Endothelial cell of umbilical vein (primary cell): ENCODE results near the gene MAT2B. TPM values are rescaled to one million over a fixed set of nuclear protein-coding genes. Genes with fewer than 3 reads are reported as not detected.

Source experiments
- BruUV-seq: library from RNA; stranded (reverse); fragments of 400-500 nt; replicated peaks from 2 replicates; lab custom pipeline; 2021; lab: Mats Ljungman, UMichigan
- CTCF ChIA-PET: fragments of 300-600, 350-600 bp; sonication (Branson Sonifier 250); formaldehyde crosslinking; loops from one replicate; lab custom pipeline; 2021; ENCODE audit warnings: antibody characterized with exemption, inconsistent platforms; lab: Charles Lee
- POLR2A ChIA-PET: fragments of 300-600, 350-600 bp; sonication (Branson Sonifier 250); formaldehyde crosslinking; loops from one replicate; lab custom pipeline; 2021; ENCODE audit warnings: antibody characterized with exemption, inconsistent platforms; lab: Charles Lee
- DNase-seq: peaks from one replicate; pipeline ENCODE4 v3.0.0-alpha.2; 2011; ENCODE audit warnings: low read depth, low spot score
- FAIRE-seq: peaks from 2 replicates; lab custom pipeline; 2011; peaks lifted over from hg19 to GRCh38; lab: Jason Lieb, UNC
- H2AFZ ChIP-seq: 2 replicates; pipeline ENCODE4 v1.6.0; 2012; ENCODE audit warnings: low read depth, low read length, control low read depth, inconsistent platforms
- H3K27ac ChIP-seq: 2 replicates; pipeline ENCODE4 v1.5.1; 2011; ENCODE audit warnings: low read depth, mild to moderate bottlenecking, control low read depth, low read length, moderate library complexity; ENCODE audit not compliant: insufficient read depth
- H3K27me3 ChIP-seq, 2 experiments: 2 replicates each; pipeline versions ENCODE4 v1.6.0 to v1.6.1; 2011; ENCODE audit warnings: low read length in 2 of 2, mixed read lengths in 1 of 2; ENCODE audit not compliant: control insufficient read depth in 2 of 2, insufficient read depth in 2 of 2
- H3K36me3 ChIP-seq, 2 experiments: 2 replicates in 1 of 2; 3 replicates in 1 of 2; pipeline ENCODE4 v1.5.1; 2011; ENCODE audit warnings: low read length in 2 of 2, mild to moderate bottlenecking in 1 of 2, moderate library complexity in 1 of 2; ENCODE audit not compliant: control insufficient read depth in 2 of 2, insufficient read depth in 2 of 2; ENCODE audit errors: extremely low read depth in 1 of 2
- H3K4me1 ChIP-seq: 3 replicates; pipeline ENCODE4 v1.5.1; 2011; ENCODE audit warnings: mild to moderate bottlenecking, low read length; ENCODE audit not compliant: control insufficient read depth, insufficient read depth; ENCODE audit errors: extremely low read depth
- H3K4me2 ChIP-seq: 2 replicates; pipeline ENCODE4 v1.6.1; 2011; ENCODE audit warnings: low read length, control low read depth, mixed read lengths; ENCODE audit not compliant: insufficient read depth
- H3K4me3 ChIP-seq, 3 experiments: fragments of 200-600 bp in 1 of 3; sonication (generic), shearing (Covaris generic) in 1 of 3; replicated peaks in 1 of 3; 2 replicates each; pipeline ENCODE4 v1.5.1; 2011 to 2016; ENCODE audit warnings: control low read depth in 3 of 3, low read length in 3 of 3, mild to moderate bottlenecking in 2 of 3, inconsistent platforms in 1 of 3, low read depth in 1 of 3, moderate library complexity in 1 of 3; ENCODE audit not compliant: insufficient read depth in 1 of 3
- H3K79me2 ChIP-seq: 2 replicates; pipeline ENCODE4 v1.6.0; 2012; ENCODE audit warnings: low read length, inconsistent platforms; ENCODE audit not compliant: control insufficient read depth, insufficient read depth
- H3K9ac ChIP-seq: replicated peaks from 2 replicates; pipeline ENCODE3; 2011; ENCODE audit warnings: low read length, control low read depth; ENCODE audit not compliant: insufficient read depth; ENCODE audit errors: extremely low read depth
- H3K9me1 ChIP-seq: replicated peaks from 3 replicates; pipeline ENCODE4 v1.6.0; 2011; ENCODE audit warnings: mild to moderate bottlenecking, low read length; ENCODE audit not compliant: control insufficient read depth, insufficient read depth; ENCODE audit errors: extremely low read depth
- H3K9me3 ChIP-seq: replicated peaks from 2 replicates; pipeline ENCODE4 v1.5.1; 2012; ENCODE audit warnings: low read length, inconsistent platforms; ENCODE audit not compliant: control insufficient read depth, insufficient read depth
- H4K20me1 ChIP-seq: replicated peaks from 2 replicates; pipeline ENCODE3; 2011; ENCODE audit warnings: mild to moderate bottlenecking, low read length; ENCODE audit not compliant: control insufficient read depth, insufficient read depth; ENCODE audit errors: extremely low read depth
- FOS ChIP-seq: IDR thresholded peaks from 2 replicates; pipeline ENCODE4 v1.6.1; 2011; ENCODE audit warnings: mild to moderate bottlenecking, low read length, moderate library complexity, borderline replicate concordance; ENCODE audit not compliant: insufficient read depth
- MYC ChIP-seq: IDR thresholded peaks from one replicate; pipeline ENCODE4 v1.6.1; 2011; ENCODE audit warnings: mild to moderate bottlenecking, low read depth, low read length
- POLR2A ChIP-seq: IDR thresholded peaks from 2 replicates; pipeline ENCODE4 v1.6.1; 2012; ENCODE audit warnings: low read depth, mild to moderate bottlenecking, control low read depth, low read length
- POLR2AphosphoS5 ChIP-seq: IDR thresholded peaks from 2 replicates; pipeline ENCODE4 v1.6.1; 2012; ENCODE audit warnings: low read depth, mild to moderate bottlenecking, control low read depth, low read length, moderate library complexity; ENCODE audit not compliant: insufficient read depth
- dilution Hi-C: fragments of 300-500 bp; cut with MboI; formaldehyde crosslinking; loops from one replicate; pipeline ENCODE4 v1.15.0; 2019; ENCODE audit warnings: low sequenced_read_pairs; ENCODE audit not compliant: extremely low pct_ligation_motif_present
- intact Hi-C: fragments of 100-400 bp; cut with micrococcal nuclease; formaldehyde crosslinking; loops from one replicate; pipeline ENCODE4 v1.10.0; 2022
- polyA plus RNA-seq, 4 experiments: library from polyadenylated mRNA; depleted of rRNA in 3 of 4; stranded (reverse) in 3 of 4; unstranded in 1 of 4; fragments of >200 nt; gene quantifications; 2 replicates each; pipeline versions ENCODE4 v1.2.1 to v1.2.3, GENCODE V29; 2011 to 2012; ENCODE audit warnings: missing spikeins in 1 of 4
- total RNA-seq: library from RNA; stranded (reverse); gene quantifications from 2 replicates; pipeline ENCODE4 v1.2.3, GENCODE V29; 2021
- TF ChIP-seq, protein P1 (sequence below), 2 donors: IDR thresholded peaks; 1 replicate in 1 of 2; 2 replicates in 1 of 2; pipeline ENCODE4 v1.5.1; 2011; ENCODE audit warnings: low read length in 2 of 2, mild to moderate bottlenecking in 2 of 2, moderate library complexity in 2 of 2, control low read depth in 1 of 2, inconsistent platforms in 1 of 2, low read depth in 1 of 2; ENCODE audit not compliant: insufficient read depth in 1 of 2; ENCODE audit errors: extremely low read depth in 1 of 2

MAT2B gene
- total and polyA plus RNA-seq, 2 donors (not counting 3 experiments of a cell fraction or from before 2014, with no cell fraction given): 41.5 to 101 TPM

DNA sequence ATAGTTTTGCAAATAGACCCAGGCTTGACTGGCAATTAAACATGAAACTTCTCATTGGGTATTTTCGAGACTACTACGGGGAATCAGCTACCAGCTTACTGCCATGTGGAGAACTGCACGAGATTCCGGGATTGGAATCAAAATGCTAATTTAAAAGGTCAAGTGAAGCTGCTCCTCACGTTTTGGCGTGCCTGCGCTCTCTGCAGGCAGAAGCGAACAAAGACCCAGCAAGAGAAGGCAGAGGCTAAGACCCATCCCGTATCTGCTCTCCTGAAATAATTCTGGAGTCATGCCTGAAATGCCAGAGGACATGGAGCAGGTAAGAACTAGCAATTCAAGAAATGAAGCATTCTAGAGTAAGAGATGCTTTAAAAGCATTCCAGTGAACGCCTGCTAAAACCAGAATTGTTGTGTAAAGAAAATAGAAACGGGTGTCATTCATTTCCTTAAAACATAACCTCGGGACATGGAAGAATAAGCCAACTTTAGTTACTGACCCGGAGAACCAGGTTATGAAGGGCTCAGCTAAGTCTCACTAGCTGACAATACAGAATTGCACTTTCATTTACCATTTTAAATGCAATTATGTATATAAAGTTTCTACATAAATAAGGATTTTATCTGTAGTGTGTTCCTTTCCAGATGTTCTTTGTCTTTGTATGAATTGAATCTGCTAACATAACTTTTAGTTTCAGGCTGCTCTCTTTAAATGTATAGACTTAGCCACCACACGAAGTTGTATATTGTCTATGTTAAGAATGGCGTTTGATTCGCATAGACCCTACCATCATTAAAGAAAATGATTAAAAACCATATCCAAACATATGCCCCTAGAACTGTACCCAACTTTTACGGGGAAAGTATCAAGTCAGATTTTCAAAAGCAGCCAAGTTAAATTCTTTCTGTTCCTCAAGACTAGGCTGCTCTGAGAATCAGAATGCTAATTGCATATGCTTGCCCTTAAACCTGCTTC, 2.0 kb upstream of the MAT2B start:
- intact Hi-C loops: loop anchor here (1.0 to 2.0 kb wide), 3 partner anchors 29 to 357 kb away; no protein-coding TSS in a partner anchor
- Histone ChIP-seq H3K36me3 (no peaks in the 10 kb centered on the region), H2AFZ (peak overlapping the region; percentile 60), H3K79me2 (peaks cover 27% of the 10 kb centered on the region), H3K9me1 (no peaks in the 10 kb centered on the region), H3K9me3 (no peaks in the 10 kb centered on the region), H3K27ac (peak overlapping the region; percentile 70), H3K4me2 (peak overlapping the region; percentile 89), H4K20me1 (no peaks in the 10 kb centered on the region), H3K4me1 (peaks cover 22% of the 10 kb centered on the region), H3K27me3 (no peaks in the 10 kb centered on the region), H3K4me3 (peak overlapping the region; percentile 46 to 98 (median 59)), H3K9ac (peak overlapping the region; percentile 84)
- dilution Hi-C loops: no loop called here
- ChIA-PET CTCF (interaction anchor here (0.6 to 1.4 kb wide), 8 partner anchors 14 to 95 kb away, joined by 3 to 13 read pairs (median 4); partner anchors contain the start of genes HMMR and NUDCD2), POLR2A (interaction anchor here (0.9 kb wide), 1 partner anchor 45 kb away, joined by 4 read pairs; no protein-coding TSS in a partner anchor)
- DNase-seq (peak; percentile 86), FAIRE-seq (peak; percentile 85)
- BruUV-seq: TSS peak; percentile 0
- TF ChIP-seq POLR2A: peak; percentile 57
- TF ChIP-seq, protein P1, sequence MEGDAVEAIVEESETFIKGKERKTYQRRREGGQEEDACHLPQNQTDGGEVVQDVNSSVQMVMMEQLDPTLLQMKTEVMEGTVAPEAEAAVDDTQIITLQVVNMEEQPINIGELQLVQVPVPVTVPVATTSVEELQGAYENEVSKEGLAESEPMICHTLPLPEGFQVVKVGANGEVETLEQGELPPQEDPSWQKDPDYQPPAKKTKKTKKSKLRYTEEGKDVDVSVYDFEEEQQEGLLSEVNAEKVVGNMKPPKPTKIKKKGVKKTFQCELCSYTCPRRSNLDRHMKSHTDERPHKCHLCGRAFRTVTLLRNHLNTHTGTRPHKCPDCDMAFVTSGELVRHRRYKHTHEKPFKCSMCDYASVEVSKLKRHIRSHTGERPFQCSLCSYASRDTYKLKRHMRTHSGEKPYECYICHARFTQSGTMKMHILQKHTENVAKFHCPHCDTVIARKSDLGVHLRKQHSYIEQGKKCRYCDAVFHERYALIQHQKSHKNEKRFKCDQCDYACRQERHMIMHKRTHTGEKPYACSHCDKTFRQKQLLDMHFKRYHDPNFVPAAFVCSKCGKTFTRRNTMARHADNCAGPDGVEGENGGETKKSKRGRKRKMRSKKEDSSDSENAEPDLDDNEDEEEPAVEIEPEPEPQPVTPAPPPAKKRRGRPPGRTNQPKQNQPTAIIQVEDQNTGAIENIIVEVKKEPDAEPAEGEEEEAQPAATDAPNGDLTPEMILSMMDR (IDR thresholded peaks at IDR 0.05; ENCODE audit: extremely low read depth in 1 of 2, insufficient read depth in 1 of 2, low read depth in 1 of 2, low read length in 2 of 2): peak; percentile 18 to 38
- no peak for TF ChIP-seq MYC
- TF ChIP-seq POLR2AphosphoS5: peak; percentile 34
- TF ChIP-seq FOS: no peak
